WTC11 (cell line): ENCODE results near the gene DMGDH. TPM values are rescaled to one million over a fixed set of nuclear protein-coding genes. Genes with fewer than 3 reads are reported as not detected.
A peak's percentile ranks its signal among the peaks of the same experiment; 100 is the strongest.

Source experiments
- ATAC-seq: fragments of 200-7000 bp; cut with Tn5 transposase; 2 replicates; pipeline ENCODE4 v1.10.0; 2021; ENCODE audit warnings: mild to moderate bottlenecking, moderate library complexity
- CTCF ChIA-PET: fragments of 300-600 bp; sonication (Branson Sonifier 250); formaldehyde crosslinking; loops from one replicate; lab custom pipeline; 2021; ENCODE audit warnings: antibody characterized with exemption; lab: Charles Lee
- POLR2A ChIA-PET: fragments of 350-600 bp; sonication (Branson Sonifier 250); formaldehyde crosslinking; loops from one replicate; lab custom pipeline; 2021; ENCODE audit warnings: antibody characterized with exemption; lab: Charles Lee
- DNase-seq: peaks from one replicate; pipeline ENCODE4 v3.0.0; 2021; ENCODE audit warnings: low spot score
- H3K27ac Mint-ChIP-seq: 2 replicates; pipeline ENCODE4 v1.8.0; 2021; ENCODE audit warnings: mixed read lengths
- H3K27me3 Mint-ChIP-seq: 2 replicates; pipeline ENCODE4 v1.8.0; 2021; ENCODE audit warnings: low read depth, mild to moderate bottlenecking, moderate library complexity, mixed read lengths
- H3K36me3 Mint-ChIP-seq: 2 replicates; pipeline ENCODE4 v1.8.0; 2021; ENCODE audit warnings: mixed read lengths
- H3K4me1 Mint-ChIP-seq: 2 replicates; pipeline ENCODE4 v1.8.0; 2022; ENCODE audit warnings: mixed read lengths
- H3K4me3 Mint-ChIP-seq: 2 replicates; pipeline ENCODE4 v1.8.0; 2021; ENCODE audit warnings: mild to moderate bottlenecking, moderate library complexity, mixed read lengths
- H3K9me3 Mint-ChIP-seq: 2 replicates; pipeline ENCODE4 v1.8.0; 2021; ENCODE audit warnings: mixed read lengths
- CBFB ChIP-seq: sonication (generic); formaldehyde crosslinking; IDR thresholded peaks from 2 replicates; pipeline ENCODE4 v1.8.1; 2022; ENCODE audit warnings: mild to moderate bottlenecking, low read depth, missing genetic modification reagents
- FOXP1 ChIP-seq: sonication (generic); formaldehyde crosslinking; IDR thresholded peaks from 2 replicates; pipeline ENCODE4 v1.8.0; 2022; ENCODE audit warnings: missing genetic modification reagents, mild to moderate bottlenecking, moderate library complexity, borderline replicate concordance
- MYBL2 ChIP-seq: sonication (generic); formaldehyde crosslinking; IDR thresholded peaks from 2 replicates; pipeline ENCODE4 v1.8.1; 2023; ENCODE audit warnings: mild to moderate bottlenecking, moderate library complexity, missing genetic modification reagents
- NFYB ChIP-seq: sonication (generic); formaldehyde crosslinking; conservative IDR thresholded peaks from 2 replicates; pipeline ENCODE4 v1.8.0; 2022; ENCODE audit warnings: low read depth, missing genetic modification reagents
- SOX15 ChIP-seq: fragments of 250-450 bp; sonication (Bioruptor Pico); IDR thresholded peaks from 2 replicates; pipeline ENCODE4 v1.9.0; 2021; ENCODE audit warnings: mild to moderate bottlenecking
- TEAD1 ChIP-seq: sonication (generic); formaldehyde crosslinking; IDR thresholded peaks from 2 replicates; pipeline ENCODE4 v1.8.0; 2022; ENCODE audit warnings: mild to moderate bottlenecking, missing genetic modification reagents
- ZNF121 ChIP-seq: sonication (generic); formaldehyde crosslinking; IDR thresholded peaks from 2 replicates; pipeline ENCODE4 v1.8.0; 2023; ENCODE audit warnings: missing genetic modification reagents
- total RNA-seq: library from RNA; stranded (reverse); gene quantifications from 3 replicates; pipeline ENCODE4 v1.2.3, GENCODE V29; 2021
- TF ChIP-seq, protein P1 (sequence below): sonication (generic); formaldehyde crosslinking; IDR thresholded peaks from 2 replicates; pipeline ENCODE4 v1.8.0; 2022; ENCODE audit warnings: missing genetic modification reagents
- TF ChIP-seq, protein P2 (sequence below): sonication (generic); formaldehyde crosslinking; IDR thresholded peaks from 2 replicates; pipeline ENCODE4 v1.8.0; 2022; ENCODE audit warnings: mild to moderate bottlenecking, missing genetic modification reagents
- TF ChIP-seq, protein P3 (sequence below): sonication (generic); formaldehyde crosslinking; IDR thresholded peaks from 2 replicates; pipeline ENCODE4 v1.8.1; 2023; ENCODE audit warnings: mild to moderate bottlenecking, missing genetic modification reagents
- TF ChIP-seq, protein P4 (sequence below): fragments of 250-450 bp; sonication (Bioruptor Pico); IDR thresholded peaks from 2 replicates; pipeline ENCODE4 v1.8.0; 2021; ENCODE audit warnings: mild to moderate bottlenecking
- TF ChIP-seq, protein P5 (sequence below): sonication (generic); formaldehyde crosslinking; IDR thresholded peaks from 2 replicates; pipeline ENCODE4 v1.8.0; 2023; ENCODE audit warnings: missing genetic modification reagents
- TF ChIP-seq, protein P6 (sequence below): sonication (generic); formaldehyde crosslinking; conservative IDR thresholded peaks from 2 replicates; pipeline ENCODE4 v1.8.1; 2022; ENCODE audit warnings: mild to moderate bottlenecking, missing genetic modification reagents
- TF ChIP-seq, protein P7 (sequence below): sonication (generic); formaldehyde crosslinking; IDR thresholded peaks from 2 replicates; pipeline ENCODE4 v1.8.1; 2022; ENCODE audit warnings: missing genetic modification reagents, borderline replicate concordance

Gene DMGDH
- total RNA-seq, 1 experiment from 2014 or later = 0.35 TPM

DNA sequence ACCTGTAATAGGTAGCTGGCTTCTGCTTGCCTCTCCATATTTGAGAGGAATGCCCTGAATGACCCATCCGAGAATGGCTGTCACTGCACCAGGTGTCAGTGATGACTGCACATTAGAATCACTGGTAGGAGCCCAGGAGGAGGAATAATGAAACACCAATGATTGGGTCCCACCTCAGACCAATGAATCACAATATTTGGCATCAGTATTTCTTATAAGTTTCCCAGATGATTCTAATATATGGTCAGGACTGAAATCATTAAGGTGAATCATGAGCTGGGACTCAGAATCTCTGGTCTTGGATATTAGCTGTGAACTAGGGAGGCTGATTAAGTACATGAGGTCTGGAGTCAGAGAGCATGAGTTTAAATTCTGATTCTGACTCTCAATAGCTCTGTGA, 107.7 kb downstream of the DMGDH start (continued):
- TF ChIP-seq, protein P1, sequence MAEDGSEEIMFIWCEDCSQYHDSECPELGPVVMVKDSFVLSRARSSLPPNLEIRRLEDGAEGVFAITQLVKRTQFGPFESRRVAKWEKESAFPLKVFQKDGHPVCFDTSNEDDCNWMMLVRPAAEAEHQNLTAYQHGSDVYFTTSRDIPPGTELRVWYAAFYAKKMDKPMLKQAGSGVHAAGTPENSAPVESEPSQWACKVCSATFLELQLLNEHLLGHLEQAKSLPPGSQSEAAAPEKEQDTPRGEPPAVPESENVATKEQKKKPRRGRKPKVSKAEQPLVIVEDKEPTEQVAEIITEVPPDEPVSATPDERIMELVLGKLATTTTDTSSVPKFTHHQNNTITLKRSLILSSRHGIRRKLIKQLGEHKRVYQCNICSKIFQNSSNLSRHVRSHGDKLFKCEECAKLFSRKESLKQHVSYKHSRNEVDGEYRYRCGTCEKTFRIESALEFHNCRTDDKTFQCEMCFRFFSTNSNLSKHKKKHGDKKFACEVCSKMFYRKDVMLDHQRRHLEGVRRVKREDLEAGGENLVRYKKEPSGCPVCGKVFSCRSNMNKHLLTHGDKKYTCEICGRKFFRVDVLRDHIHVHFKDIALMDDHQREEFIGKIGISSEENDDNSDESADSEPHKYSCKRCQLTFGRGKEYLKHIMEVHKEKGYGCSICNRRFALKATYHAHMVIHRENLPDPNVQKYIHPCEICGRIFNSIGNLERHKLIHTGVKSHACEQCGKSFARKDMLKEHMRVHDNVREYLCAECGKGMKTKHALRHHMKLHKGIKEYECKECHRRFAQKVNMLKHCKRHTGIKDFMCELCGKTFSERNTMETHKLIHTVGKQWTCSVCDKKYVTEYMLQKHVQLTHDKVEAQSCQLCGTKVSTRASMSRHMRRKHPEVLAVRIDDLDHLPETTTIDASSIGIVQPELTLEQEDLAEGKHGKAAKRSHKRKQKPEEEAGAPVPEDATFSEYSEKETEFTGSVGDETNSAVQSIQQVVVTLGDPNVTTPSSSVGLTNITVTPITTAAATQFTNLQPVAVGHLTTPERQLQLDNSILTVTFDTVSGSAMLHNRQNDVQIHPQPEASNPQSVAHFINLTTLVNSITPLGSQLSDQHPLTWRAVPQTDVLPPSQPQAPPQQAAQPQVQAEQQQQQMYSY (CRISPR knock-in tag) = no peak
- TF ChIP-seq CBFB (CRISPR knock-in tag) = no peak
- TF ChIP-seq, protein P2, sequence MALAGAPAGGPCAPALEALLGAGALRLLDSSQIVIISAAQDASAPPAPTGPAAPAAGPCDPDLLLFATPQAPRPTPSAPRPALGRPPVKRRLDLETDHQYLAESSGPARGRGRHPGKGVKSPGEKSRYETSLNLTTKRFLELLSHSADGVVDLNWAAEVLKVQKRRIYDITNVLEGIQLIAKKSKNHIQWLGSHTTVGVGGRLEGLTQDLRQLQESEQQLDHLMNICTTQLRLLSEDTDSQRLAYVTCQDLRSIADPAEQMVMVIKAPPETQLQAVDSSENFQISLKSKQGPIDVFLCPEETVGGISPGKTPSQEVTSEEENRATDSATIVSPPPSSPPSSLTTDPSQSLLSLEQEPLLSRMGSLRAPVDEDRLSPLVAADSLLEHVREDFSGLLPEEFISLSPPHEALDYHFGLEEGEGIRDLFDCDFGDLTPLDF = no peak

DNA sequence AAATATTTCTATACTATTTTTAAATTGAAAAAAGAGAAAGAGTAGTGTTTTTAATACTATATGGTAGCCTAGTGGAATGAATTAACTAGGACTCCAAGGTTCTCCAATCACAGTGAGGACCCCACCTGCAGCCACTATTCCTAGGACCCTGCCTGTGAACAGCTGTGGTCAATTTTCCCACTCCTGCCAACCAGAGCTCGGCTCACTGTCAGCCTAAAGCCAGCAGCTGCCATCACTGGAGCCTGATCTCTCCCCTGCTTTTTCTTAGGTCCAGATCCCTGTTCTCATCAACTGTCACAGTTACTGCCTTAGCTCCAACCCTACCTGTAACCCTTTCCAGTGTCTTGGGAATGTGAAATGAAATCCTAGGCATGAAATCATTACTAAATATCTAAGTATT, 109.7 kb downstream of the DMGDH start:
- Mint-ChIP-seq H3K36me3 (no peaks in the 10 kb centered on the region), H3K27ac (no peak overlapping the region), H3K9me3 (no peaks in the 10 kb centered on the region), H3K4me3 (no peak overlapping the region), H3K4me1 (no peaks in the 10 kb centered on the region), H3K27me3 (no peaks in the 10 kb centered on the region)
- ATAC-seq (no peak), DNase-seq (no peak)
- CTCF ChIA-PET = interaction anchor here (0.7 to 1.2 kb wide), 2 partner anchors 60 to 199 kb away, joined by 3 to 4 read pairs; no protein-coding TSS in a partner anchor
- POLR2A ChIA-PET = no interaction called here
- no peak for TF ChIP-seq SOX15 (CRISPR knock-in tag)

DNA sequence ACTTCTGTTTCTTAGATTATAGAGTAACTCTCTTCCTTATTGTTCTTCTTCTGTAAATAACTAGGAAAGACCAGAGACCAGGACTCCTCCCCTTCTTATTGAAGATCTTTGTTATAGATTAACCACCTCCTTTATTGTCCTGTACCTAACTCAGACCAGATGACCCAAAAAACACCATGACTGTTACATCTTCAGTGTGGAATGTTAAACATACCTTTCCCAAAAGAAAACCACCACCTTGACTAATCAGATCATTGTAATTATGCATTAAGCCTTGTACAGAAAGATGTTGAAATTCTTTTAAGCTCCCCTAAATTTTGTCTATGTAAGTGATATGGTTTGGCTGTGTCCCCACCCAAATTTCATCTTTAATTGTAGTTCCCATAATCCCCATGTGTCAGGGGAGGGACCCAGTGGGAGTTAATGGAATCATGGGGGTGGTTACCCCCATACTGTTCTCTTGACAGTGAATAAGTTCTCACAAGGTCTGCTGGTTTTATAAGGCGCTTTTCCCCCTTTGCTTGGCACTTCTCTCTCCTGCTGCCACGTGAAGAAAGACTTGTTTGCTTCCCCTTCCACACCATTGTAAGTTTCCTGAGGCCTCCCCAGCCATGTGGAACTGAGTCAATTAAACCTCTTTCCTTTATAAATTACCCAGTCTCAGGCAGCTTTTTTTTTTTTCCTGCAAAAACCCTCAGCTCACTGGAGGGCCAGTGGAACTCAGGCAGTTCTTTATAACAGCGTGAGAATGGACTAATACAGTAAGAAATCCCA, 110.6 kb downstream of the DMGDH start:
- DNase-seq (no peak), ATAC-seq (no peak)
- H3K36me3 Mint-ChIP-seq = no peaks in the 10 kb centered on the region
- TF ChIP-seq, protein P1 (CRISPR knock-in tag) = no peak
- TF ChIP-seq, protein P3, sequence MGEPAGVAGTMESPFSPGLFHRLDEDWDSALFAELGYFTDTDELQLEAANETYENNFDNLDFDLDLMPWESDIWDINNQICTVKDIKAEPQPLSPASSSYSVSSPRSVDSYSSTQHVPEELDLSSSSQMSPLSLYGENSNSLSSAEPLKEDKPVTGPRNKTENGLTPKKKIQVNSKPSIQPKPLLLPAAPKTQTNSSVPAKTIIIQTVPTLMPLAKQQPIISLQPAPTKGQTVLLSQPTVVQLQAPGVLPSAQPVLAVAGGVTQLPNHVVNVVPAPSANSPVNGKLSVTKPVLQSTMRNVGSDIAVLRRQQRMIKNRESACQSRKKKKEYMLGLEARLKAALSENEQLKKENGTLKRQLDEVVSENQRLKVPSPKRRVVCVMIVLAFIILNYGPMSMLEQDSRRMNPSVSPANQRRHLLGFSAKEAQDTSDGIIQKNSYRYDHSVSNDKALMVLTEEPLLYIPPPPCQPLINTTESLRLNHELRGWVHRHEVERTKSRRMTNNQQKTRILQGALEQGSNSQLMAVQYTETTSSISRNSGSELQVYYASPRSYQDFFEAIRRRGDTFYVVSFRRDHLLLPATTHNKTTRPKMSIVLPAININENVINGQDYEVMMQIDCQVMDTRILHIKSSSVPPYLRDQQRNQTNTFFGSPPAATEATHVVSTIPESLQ (CRISPR knock-in tag) = no peak
- TF ChIP-seq, protein P4, sequence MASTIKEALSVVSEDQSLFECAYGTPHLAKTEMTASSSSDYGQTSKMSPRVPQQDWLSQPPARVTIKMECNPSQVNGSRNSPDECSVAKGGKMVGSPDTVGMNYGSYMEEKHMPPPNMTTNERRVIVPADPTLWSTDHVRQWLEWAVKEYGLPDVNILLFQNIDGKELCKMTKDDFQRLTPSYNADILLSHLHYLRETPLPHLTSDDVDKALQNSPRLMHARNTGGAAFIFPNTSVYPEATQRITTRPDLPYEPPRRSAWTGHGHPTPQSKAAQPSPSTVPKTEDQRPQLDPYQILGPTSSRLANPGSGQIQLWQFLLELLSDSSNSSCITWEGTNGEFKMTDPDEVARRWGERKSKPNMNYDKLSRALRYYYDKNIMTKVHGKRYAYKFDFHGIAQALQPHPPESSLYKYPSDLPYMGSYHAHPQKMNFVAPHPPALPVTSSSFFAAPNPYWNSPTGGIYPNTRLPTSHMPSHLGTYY = no peak
- TF ChIP-seq FOXP1 (CRISPR knock-in tag) = no peak
- TF ChIP-seq, protein P5, sequence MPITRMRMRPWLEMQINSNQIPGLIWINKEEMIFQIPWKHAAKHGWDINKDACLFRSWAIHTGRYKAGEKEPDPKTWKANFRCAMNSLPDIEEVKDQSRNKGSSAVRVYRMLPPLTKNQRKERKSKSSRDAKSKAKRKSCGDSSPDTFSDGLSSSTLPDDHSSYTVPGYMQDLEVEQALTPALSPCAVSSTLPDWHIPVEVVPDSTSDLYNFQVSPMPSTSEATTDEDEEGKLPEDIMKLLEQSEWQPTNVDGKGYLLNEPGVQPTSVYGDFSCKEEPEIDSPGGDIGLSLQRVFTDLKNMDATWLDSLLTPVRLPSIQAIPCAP = no peak
- no peak for TF ChIP-seq ZNF121 (CRISPR knock-in tag)
- no peak for TF ChIP-seq MYBL2 (CRISPR knock-in tag)
- TF ChIP-seq NFYB = no peak
- TF ChIP-seq, protein P6, sequence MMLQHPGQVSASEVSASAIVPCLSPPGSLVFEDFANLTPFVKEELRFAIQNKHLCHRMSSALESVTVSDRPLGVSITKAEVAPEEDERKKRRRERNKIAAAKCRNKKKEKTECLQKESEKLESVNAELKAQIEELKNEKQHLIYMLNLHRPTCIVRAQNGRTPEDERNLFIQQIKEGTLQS (CRISPR knock-in tag) = no peak
- TF ChIP-seq, protein P2 = no peak
- TF ChIP-seq, protein P7, sequence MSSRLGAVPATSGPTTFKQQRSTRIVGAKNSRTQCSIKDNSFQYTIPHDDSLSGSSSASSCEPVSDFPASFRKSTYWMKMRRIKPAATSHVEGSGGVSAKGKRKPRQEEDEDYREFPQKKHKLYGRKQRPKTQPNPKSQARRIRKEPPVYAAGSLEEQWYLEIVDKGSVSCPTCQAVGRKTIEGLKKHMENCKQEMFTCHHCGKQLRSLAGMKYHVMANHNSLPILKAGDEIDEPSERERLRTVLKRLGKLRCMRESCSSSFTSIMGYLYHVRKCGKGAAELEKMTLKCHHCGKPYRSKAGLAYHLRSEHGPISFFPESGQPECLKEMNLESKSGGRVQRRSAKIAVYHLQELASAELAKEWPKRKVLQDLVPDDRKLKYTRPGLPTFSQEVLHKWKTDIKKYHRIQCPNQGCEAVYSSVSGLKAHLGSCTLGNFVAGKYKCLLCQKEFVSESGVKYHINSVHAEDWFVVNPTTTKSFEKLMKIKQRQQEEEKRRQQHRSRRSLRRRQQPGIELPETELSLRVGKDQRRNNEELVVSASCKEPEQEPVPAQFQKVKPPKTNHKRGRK (CRISPR knock-in tag) = no peak
- no peak for TF ChIP-seq TEAD1 (CRISPR knock-in tag)
- H3K4me3 Mint-ChIP-seq = no peak overlapping the region
- ChIA-PET CTCF (no interaction called here), POLR2A (no interaction called here)
- H3K27me3 Mint-ChIP-seq = no peaks in the 10 kb centered on the region
- H3K4me1 Mint-ChIP-seq = no peaks in the 10 kb centered on the region
- H3K27ac Mint-ChIP-seq = 0 out of 2 replicates have a peak overlapping the region, but pooled peaks have one; percentile 46
- no peaks in the 10 kb centered on the region for H3K9me3 Mint-ChIP-seq
